CD1c-positive myeloid dendritic cell (primary cell): ENCODE measurements around the gene ZNF326.
"Not testable (repeated sequence)": the region's sequence is repeated elsewhere in the genome, so short reads cannot be mapped to it uniquely, and the experiment has no call there.

ENCODE experiments used
- DNase-seq: peaks from one replicate; pipeline ENCODE4 v3.0.0-alpha.2; 2016; ENCODE audit errors: extremely low spot score

ZNF326 gene

GRCh38 chr1:89995598-89996449 lies 914 bp downstream of the ZNF326 start:
- DNase-seq, result peak; percentile 8

DNA sequence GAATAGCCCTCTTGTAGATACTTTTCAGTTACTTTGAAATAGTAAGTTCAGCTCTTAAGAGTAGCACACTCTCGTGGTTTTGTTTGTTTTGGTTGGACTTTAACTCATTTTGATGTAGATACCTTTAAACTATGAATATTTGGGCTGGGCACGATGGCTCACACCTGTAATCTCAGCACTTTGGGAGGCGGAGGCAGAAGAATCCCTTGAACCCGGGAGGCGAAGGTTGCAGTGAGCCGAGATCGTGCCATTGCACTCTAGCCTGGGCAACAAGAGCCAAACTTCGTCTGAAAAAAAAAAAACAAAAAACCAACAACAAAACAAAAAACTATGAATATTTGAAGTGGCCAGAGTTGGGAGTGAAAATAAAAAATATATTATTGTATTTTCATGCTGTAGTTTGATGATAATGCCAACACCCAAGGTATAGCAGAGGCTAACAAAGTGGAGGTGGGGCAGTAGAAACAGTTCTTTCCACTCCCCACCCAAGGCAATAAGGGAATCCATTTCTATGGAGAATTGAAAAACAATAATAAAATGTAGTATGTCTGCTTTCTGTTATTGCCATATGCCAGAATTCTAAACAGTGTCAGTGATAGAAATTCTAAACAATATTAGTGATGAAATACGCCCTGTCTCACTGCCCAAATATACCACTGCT lies 1.7 kb downstream of the ZNF326 start:
- DNase-seq, result no peak

DNA sequence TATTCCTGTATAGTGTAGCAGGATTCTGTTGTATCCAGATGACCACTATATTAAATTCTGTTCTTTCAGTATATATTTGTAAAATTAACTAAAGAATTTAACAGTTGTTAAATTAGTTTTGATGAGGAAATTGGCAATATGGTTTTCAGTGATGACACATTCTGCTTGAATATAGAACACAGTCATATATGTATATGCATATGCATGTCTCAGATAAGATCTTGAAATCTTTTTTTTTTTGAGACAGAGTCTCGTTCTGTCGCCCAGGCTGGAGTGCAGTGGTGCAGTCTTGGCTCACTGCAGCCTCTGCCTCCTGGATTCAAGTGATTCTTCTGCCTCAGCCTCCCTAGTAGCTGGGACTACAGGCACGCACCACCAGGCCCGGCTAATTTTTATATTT lies 2.2 kb downstream of the ZNF326 start:
- DNase-seq, result not testable (repeated sequence)

- DNase-seq, result no peak
These were observed 3.4 kb downstream of the ZNF326 start for GRCh38 chr1:89998306-89998705.

- no peak for DNase-seq
These were observed 4.3 kb downstream of the ZNF326 start for GRCh38 chr1:89999208-89999607.

GRCh38 chr1:89999628-90000027 lies 4.7 kb downstream of the ZNF326 start:
- no peak for DNase-seq

DNA sequence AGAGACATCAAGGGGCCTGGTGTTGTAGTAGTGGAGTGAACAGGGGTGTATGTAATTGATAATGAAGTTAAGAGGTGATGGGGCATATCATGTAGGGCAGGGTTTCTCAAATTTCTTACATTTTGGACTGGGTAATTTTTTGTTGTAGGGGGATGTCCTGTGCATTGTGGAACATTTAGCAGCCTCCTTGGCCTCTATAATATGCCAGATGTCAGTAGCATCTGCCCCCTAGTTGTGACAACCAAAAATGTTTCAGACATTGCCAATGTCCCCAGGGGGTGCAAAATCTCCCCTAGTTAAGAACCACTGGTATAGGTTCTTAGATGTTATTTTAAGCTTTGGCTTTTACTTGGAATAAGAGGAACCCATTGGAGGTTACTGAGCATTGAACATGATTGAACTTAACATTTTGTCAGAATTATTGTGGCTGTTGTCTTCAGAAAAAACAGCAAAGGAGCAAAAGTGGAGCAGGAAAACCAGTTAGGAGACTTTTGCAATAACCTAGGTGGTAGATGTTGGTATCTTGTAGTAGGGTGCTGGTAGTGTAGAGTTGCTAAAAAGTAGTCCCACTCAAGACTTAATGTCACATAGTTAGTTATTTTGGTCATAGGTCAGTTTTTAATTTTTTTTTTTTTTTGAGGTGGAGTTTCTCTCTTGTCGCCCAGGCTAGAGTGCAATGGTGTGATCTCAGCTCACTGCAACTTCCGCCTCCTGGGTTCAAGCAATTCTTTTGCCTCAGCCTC lies 6.2 kb downstream of the ZNF326 start:
- DNase-seq, result peak; percentile 8

DNA sequence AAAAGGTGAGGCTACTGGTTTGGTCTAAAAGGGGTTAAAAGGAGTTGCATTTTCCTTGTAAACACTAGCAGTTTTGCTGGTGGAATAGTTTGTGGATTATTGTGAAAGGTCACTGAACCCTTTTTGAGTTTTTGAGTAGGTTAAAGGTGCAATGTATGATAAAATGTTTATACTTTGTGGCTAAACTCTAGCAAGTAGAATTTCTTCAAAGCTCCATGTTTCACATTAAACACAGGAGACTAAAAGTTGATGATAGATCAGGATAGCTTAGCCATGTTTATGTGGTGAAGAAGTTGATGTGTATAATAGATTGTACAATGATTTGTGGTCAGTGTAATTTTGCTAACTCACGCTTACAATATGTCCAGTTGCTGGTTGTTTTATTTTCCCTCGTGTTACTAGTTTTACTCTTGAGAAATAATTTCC lies 13.1 kb downstream of the ZNF326 start:
- DNase-seq, result no peak

GRCh38 chr1:90012300-90012699 lies 17.4 kb downstream of the ZNF326 start:
- no peak for DNase-seq

DNA sequence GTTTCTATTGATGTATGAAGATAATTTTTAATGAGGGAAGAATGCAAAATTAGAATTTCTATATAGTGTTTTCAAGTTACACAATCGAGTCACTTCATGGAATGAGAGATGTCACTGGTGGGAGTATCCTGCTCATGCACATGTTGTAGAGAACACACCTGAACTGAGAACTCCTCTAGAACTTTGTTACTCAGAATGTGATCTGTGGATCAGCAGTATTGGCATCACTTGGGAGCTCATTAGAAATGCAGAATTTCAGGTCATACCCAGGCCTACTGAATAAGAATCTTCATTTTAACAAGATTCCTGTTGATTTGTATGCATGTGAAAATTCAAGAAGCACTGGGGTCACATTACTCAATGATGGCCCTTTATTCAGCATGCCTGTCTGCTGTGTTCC lies 28.8 kb downstream of the ZNF326 start:
- no peak for DNase-seq

GRCh38 chr1:90027281-90027680 lies 32.4 kb downstream of the ZNF326 start:
- no peak for DNase-seq

GRCh38 chr1:90039652-90040051 lies 44.7 kb downstream of the ZNF326 start:
- no peak for DNase-seq

- DNase-seq, result no peak
These were observed 48.7 kb downstream of the ZNF326 start for GRCh38 chr1:90043586-90043985.

- no peak for DNase-seq
These were observed 49.4 kb downstream of the ZNF326 start for GRCh38 chr1:90044346-90044745.

GRCh38 chr1:90045853-90046563 lies 51.1 kb downstream of the ZNF326 start:
- DNase-seq, result peak; percentile 7

- DNase-seq, result no peak
These were observed 51.7 kb downstream of the ZNF326 start for GRCh38 chr1:90046635-90047034.

- no peak for DNase-seq
These were observed 53.1 kb downstream of the ZNF326 start for GRCh38 chr1:90048043-90048442.

- not testable (repeated sequence) for DNase-seq
These were observed 68.1 kb downstream of the ZNF326 start for GRCh38 chr1:90062700-90063643.

DNA sequence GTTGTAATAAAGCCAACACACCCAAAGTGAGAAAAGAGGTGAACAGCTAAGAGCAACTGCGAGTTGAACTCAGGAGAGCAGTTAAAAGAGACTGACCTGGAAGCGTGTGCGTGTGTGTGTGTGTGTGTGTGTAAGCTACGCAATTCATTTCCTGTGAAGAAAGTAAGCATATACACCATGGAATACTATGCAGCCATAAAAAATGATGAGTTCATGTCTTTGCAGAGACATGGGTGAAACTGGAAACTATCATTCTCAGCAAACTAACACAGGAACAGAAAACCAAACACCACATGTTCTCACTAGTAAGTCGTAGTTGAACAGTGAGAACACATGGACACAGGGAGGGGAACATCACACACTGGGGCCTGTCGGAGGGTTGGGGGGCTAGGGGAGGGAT lies 69.2 kb downstream of the ZNF326 start:
- DNase-seq, result not testable (repeated sequence)

- no peak for DNase-seq
These were observed 72.5 kb downstream of the ZNF326 start for GRCh38 chr1:90067194-90067931.
